ENCODE measurements around the gene LCN6.

DNA sequence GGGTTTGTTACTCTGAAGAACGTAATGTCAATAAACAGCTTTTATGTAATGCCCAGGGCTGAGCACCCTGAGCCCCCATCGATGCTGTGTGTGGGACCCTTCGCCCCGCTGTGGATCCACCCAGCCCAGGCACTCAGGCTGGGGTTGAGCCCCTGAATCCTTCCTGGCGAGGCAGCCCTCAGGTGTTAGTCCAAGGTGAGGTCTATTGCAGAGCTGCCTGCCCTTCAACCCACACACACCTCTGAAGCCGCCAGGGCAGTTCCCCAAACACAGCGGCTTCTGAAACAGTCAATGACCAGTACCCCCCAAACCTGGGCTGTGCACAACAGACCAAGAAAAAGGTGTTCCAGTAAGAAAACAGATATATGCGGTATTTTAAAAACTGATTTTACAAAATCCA, 24.3 kb downstream of the LCN6 start:
- TF ChIP-seq POLR2A (IDR thresholded peaks at IDR 0.05; ENCODE audit: low read length) (no peak), GATA1 (IDR thresholded peaks at IDR 0.05; ENCODE audit: low read depth, low read length) (no peak)

All from erythroblast (primary cell).